Motor neuron (in vitro differentiated cells): ENCODE data around the gene INPP5B. TPM values are rescaled to one million over a fixed set of nuclear protein-coding genes. Genes with fewer than 3 reads are reported as not detected.
"Not testable (repeated sequence)": the region's sequence is repeated elsewhere in the genome, so short reads cannot be mapped to it uniquely, and the experiment has no call there.

Experiments used
- ATAC-seq, 8 experiments: fragments of 200-7000 bp; cut with Tn5 transposase; replicated peaks in 6 of 8; 2 replicates each; pipeline ENCODE4 v1.8.0; 2021; ENCODE audit warnings: mild to moderate bottlenecking in 8 of 8, moderate library complexity in 8 of 8
- H3K27ac ChIP-seq, 2 donors: fragments of 250-450 bp; sonication (Bioruptor Pico); 2 replicates each; pipeline ENCODE4 v1.9.0; 2021; ENCODE audit warnings: antibody characterized with exemption in 2 of 2, mild to moderate bottlenecking in 2 of 2, moderate library complexity in 1 of 2
- H3K4me1 ChIP-seq, 2 donors: fragments of 250-450 bp; sonication (Bioruptor Pico); replicated peaks in 1 of 2; 2 replicates each; pipeline ENCODE4 v1.6.1; 2021; ENCODE audit warnings: antibody characterized with exemption in 2 of 2, mild to moderate bottlenecking in 2 of 2, moderate library complexity in 1 of 2
- H3K4me3 ChIP-seq, 5 donors: fragments of 250-450 bp; sonication (Bioruptor Pico); 2 replicates each; pipeline ENCODE4 v1.9.0; 2021; ENCODE audit warnings: antibody characterized with exemption in 5 of 5, mild to moderate bottlenecking in 5 of 5, moderate library complexity in 4 of 5
- WGBS, 10 experiments: fragments of 450-650 bp; shearing (Covaris generic); methylation state at CpG; one replicate each; pipeline ENCODE4 v1.0.0; 2022; 5-methylcytosine and 5-hydroxymethylcytosine counted together
- in situ Hi-C, 9 experiments: fragments of 400-800 bp; cut with MboI; loops; one replicate each; pipeline ENCODE4 v1.15.0; 2021; ENCODE audit warnings: low sequenced_read_pairs in 9 of 9, low pct_unique_long_range_greater_than_20kb in 2 of 9; ENCODE audit not compliant: unreplicated experiment in 9 of 9
- total RNA-seq, 8 experiments: library from RNA; unstranded; fragments of 300-600 nt; gene quantifications; 2 replicates each; pipeline versions ENCODE4 v1.2.3 to v1.2.4, GENCODE V29; 2022

The INPP5B gene
- total RNA-seq, result 10 to 100 TPM; 14.9 to 24.1 (median 20.6) TPM

- peak; percentile 67 to 94 (median 87) for ATAC-seq
- in situ Hi-C loops, result no loop called here
- peak within 1 kb of the TSS; percentile 64 to 86 (median 69) for H3K4me3 ChIP-seq
- 0 to 25% (median 0%) methylated on average over 1 to 7 of the region's 11 CpGs; no CpG with 5 or more reads in 4 of the 10 experiments for WGBS, 10 experiments
- peak within 1 kb of the TSS; percentile 80 to 81 for H3K27ac ChIP-seq
- peaks cover 11 to 12% of the 10 kb centered on the region in 2 donors for H3K4me1 ChIP-seq
These were observed at the start of gene INPP5B for GRCh38 chr1:37946703-37947360. TSS of gene INPP5B (minus strand) at chr1:37947053. CDS start at chr1:37946308, 745 bp downstream.

DNA sequence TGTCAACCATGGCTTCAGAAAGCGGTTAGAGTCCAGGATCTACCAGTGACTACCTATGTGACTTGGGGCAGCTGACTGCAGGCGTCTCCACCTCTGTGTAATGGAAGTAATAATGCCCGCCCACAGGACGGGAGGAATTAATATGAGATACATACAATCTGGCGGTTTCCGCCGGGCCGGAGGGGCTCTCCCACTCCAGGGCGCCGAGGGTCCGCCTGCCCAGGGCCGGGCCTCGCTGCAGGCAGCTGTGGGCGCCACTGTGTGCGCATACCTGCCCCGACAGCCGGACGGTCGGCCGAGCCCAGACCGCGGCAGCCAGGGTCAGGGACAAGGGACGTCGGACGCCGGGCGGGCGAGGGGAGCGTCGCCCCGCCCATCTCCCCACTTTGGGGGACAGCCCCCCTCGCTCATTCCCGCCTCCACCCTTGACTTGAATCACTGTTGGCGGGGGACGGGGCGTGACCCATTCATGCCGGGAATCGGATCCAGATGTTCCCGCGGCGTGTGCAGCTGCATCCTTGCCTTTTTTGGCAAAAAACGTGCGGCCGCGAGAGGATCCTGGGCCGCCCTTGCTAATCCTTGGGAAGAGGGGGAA is 49.0 kb upstream of the INPP5B start:
- 3 to 83% (median 23%) methylated on average over 1 to 33 of the region's 46 CpGs; no CpG with 5 or more reads in 3 of the 10 experiments for WGBS, 10 experiments
- in situ Hi-C loops, result no loop called here

GRCh38 chr1:37994886-37995566 is 48.2 kb upstream of the INPP5B start:
- H3K4me1 ChIP-seq, result peaks cover 20 to 23% of the 10 kb centered on the region in 2 donors
- no peak overlapping the region for H3K27ac ChIP-seq
- in situ Hi-C loops, result no loop called here
- no peak for ATAC-seq
- 7 to 100% (median 85%) methylated on average over 2 to 11 of the region's 11 CpGs for WGBS, 10 experiments
- H3K4me3 ChIP-seq, result no peak overlapping the region

More for the DNA sequence above, 49.0 kb upstream of the INPP5B start:
- H3K4me3 ChIP-seq, result peak overlapping the region in 4 of 5 donors; percentile 12 to 22 (median 13)
- no peak overlapping the region for H3K27ac ChIP-seq
- peak; percentile 3 to 79 (median 52) for ATAC-seq
- H3K4me1 ChIP-seq, result peaks cover 28 to 29% of the 10 kb centered on the region in 2 donors

- H3K4me1 ChIP-seq, result peaks cover 7 to 9% of the 10 kb centered on the region in 2 donors
- peak overlapping the region; percentile 62 to 92 (median 70) for H3K4me3 ChIP-seq
- peak overlapping the region; percentile 84 to 94 for H3K27ac ChIP-seq
- WGBS, 10 experiments, result 0 to 1% (median 1%) methylated on average over 3 to 24 of the region's 30 CpGs; no CpG with 5 or more reads in 6 of the 10 experiments
- in situ Hi-C loops, result no loop called here
- peak in 7 of 8 experiments; percentile 27 to 46 (median 31) for ATAC-seq
These were observed 42.6 kb upstream of the INPP5B start for GRCh38 chr1:37989361-37989930.

GRCh38 chr1:37987679-37988078 is 40.8 kb upstream of the INPP5B start:
- WGBS, 10 experiments, result 0 to 60% (median 36%) methylated on average over 1 of the region's 1 CpG; no CpG with 5 or more reads in 5 of the 10 experiments
- Histone ChIP-seq H3K4me3 (no peak overlapping the region), H3K27ac (no peak overlapping the region), H3K4me1 (peaks cover 7 to 9% of the 10 kb centered on the region in 2 donors)
- no peak for ATAC-seq
- in situ Hi-C loops, result no loop called here

DNA sequence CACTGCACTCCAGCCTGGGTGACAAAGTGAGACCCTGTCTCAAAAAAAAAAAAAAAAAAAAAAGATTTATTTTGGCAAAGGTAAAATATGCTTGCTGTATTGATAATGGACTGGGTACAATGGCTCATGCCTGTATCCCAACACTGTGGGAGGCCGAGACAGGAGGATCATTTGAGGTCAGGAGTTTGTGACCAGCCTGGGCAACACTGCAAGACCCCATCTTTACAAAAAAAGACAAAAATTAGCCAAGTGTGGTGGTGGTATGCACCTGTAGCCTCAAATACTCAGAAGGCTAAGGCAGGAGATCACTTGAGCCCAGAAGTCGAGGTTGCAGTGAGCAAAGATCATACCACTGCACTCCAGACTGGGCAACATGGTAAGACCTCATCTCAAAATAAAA is 36.7 kb upstream of the INPP5B start:
- 84 to 100% (median 100%) methylated on average over 1 to 2 of the region's 2 CpGs; no CpG with 5 or more reads in 2 of the 10 experiments for WGBS, 10 experiments
- in situ Hi-C loops, result no loop called here
- Histone ChIP-seq H3K4me1 (peaks cover 2 to 4% of the 10 kb centered on the region in 2 donors), H3K4me3 (no peak overlapping the region), H3K27ac (no peak overlapping the region)
- ATAC-seq, result no peak

- in situ Hi-C loops, result no loop called here
- no peak for ATAC-seq
- WGBS, 10 experiments, result 50 to 100% (median 97%) methylated on average over 1 to 4 of the region's 4 CpGs; no CpG with 5 or more reads in 1 of the 10 experiments
- H3K4me3 ChIP-seq, result no peak overlapping the region
- no peaks in the 10 kb centered on the region for H3K4me1 ChIP-seq
- no peak overlapping the region for H3K27ac ChIP-seq
These were observed 31.7 kb upstream of the INPP5B start for GRCh38 chr1:37978541-37978940.

- H3K27ac ChIP-seq, in situ Hi-C loops, H3K4me3 ChIP-seq, H3K4me1 ChIP-seq: not testable (repeated sequence)
- WGBS, 10 experiments, result 54 to 80% (median 68%) methylated on average over 1 to 6 of the region's 6 CpGs; no CpG with 5 or more reads in 1 of the 10 experiments
- peak in 3 of 8 experiments; percentile 50 to 65 (median 56) for ATAC-seq
These were observed 28.2 kb upstream of the INPP5B start for GRCh38 chr1:37975083-37975482.

DNA sequence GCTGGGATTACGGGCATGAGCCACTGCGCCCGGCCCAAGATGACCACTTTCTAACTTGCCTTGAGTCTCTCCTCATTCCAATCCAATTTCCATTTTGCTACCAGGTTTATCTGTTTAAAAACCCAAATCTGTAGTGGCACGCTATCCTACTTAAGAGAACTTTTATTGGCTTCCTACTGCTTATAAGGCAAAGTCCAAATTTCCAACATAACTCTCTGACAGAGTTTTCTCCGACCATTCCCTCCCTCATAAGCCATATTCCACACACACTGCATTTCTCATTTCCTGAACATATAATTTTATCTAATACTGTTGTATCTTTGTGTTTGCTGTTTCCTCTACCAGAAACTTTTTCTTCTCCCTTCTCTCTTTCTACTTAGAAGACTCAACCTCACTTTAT is 27.7 kb upstream of the INPP5B start:
- Histone ChIP-seq H3K27ac (no peak overlapping the region), H3K4me1 (no peaks in the 10 kb centered on the region), H3K4me3 (no peak overlapping the region)
- no peak for ATAC-seq
- in situ Hi-C loops, result no loop called here
- 88 to 100% (median 99%) methylated on average over 1 to 5 of the region's 5 CpGs for WGBS, 10 experiments

DNA sequence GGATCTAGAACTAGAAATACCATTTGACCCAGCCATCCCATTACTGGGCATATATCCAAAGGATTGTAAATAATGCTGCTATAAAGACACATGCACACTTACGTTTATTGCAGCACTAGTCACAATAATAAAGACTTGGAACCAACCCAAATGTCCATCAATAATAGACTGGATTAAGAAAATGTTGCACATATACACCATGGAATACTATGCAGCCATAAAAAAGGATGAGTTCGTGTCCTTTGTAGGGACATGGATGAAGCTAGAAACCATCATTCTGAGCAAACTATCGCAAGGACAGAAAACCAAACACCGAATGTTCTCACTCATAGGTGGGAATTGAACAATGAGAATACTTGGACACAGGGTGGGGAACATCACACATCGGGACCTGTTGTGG is 26.8 kb upstream of the INPP5B start:
- WGBS, 10 experiments, result 40 to 100% (median 100%) methylated on average over 1 to 4 of the region's 5 CpGs; no CpG with 5 or more reads in 5 of the 10 experiments

GRCh38 chr1:37965301-37965700 is 18.4 kb upstream of the INPP5B start:
- 89 to 100% (median 100%) methylated on average over 1 to 4 of the region's 4 CpGs for WGBS, 10 experiments
- ATAC-seq, result no peak
- Histone ChIP-seq H3K27ac (no peak overlapping the region), H3K4me3 (no peak overlapping the region), H3K4me1 (no peaks in the 10 kb centered on the region)
- in situ Hi-C loops, result no loop called here

More for the DNA sequence above, 26.8 kb upstream of the INPP5B start:
- ATAC-seq, H3K4me3 ChIP-seq, in situ Hi-C loops, H3K4me1 ChIP-seq, H3K27ac ChIP-seq: not testable (repeated sequence)

GRCh38 chr1:37964106-37964505 is 17.3 kb upstream of the INPP5B start:
- in situ Hi-C loops, H3K4me1 ChIP-seq, H3K4me3 ChIP-seq, ATAC-seq, H3K27ac ChIP-seq: not testable (repeated sequence)
- WGBS, 10 experiments, result 72 to 94% (median 88%) methylated on average over 4 to 12 of the region's 12 CpGs; no CpG with 5 or more reads in 1 of the 10 experiments

- in situ Hi-C loops, result no loop called here
- H3K27ac ChIP-seq, result no peak overlapping the region
These were observed 11.8 kb upstream of the INPP5B start for GRCh38 chr1:37958690-37959089.

More at GRCh38 chr1:37958690-37959089, 11.8 kb upstream of the INPP5B start:
- Histone ChIP-seq H3K4me1 (no peaks in the 10 kb centered on the region), H3K4me3 (no peak overlapping the region)
- 20 to 100% (median 87%) methylated on average over 2 of the region's 2 CpGs for WGBS, 10 experiments
- ATAC-seq, result peak in 1 of 8 experiments; percentile 27
